ENCODE data around the gene CELSR3. TPM values are rescaled to one million over a fixed set of nuclear protein-coding genes. Genes with fewer than 3 reads are reported as not detected.

CELSR3 gene
- total RNA-seq, 1 experiment from 2014 or later: 3.8 TPM

GRCh38 chr3:48651771-48652170 is 10.9 kb downstream of the CELSR3 start:
- Histone ChIP-seq H3K27me3 (ENCODE audit: low read length) (no peaks in the 10 kb centered on the region), H3K4me2 (ENCODE audit: low read depth, low read length, poor library complexity, severe bottlenecking) (no peak overlapping the region), H3K27ac (ENCODE audit: low read length) (no peak overlapping the region), H4K20me1 (ENCODE audit: insufficient read depth, low read depth, low read length) (no peaks in the 10 kb centered on the region), H3K4me1 (ENCODE audit: low read length) (peaks cover 21% of the 10 kb centered on the region), H2AFZ (ENCODE audit: low read length) (no peak overlapping the region), H3K4me3 (ENCODE audit: low read length) (no peak overlapping the region), H3K79me2 (ENCODE audit: low read length) (no peaks in the 10 kb centered on the region), H3K9me2 (replicated peaks; ENCODE audit: insufficient read depth, low read length) (no peaks in the 10 kb centered on the region), H3K9me3 (ENCODE audit: low read length) (no peaks in the 10 kb centered on the region), H3K36me3 (ENCODE audit: insufficient read depth, low read length) (no peaks in the 10 kb centered on the region), H3K9ac (ENCODE audit: low read length) (no peak overlapping the region)
- no peak for DNase-seq

GRCh38 chr3:48650723-48651122 is 12.0 kb downstream of the CELSR3 start:
- Histone ChIP-seq H3K4me1 (ENCODE audit: low read length) (peaks cover 13% of the 10 kb centered on the region), H3K36me3 (ENCODE audit: insufficient read depth, low read length) (no peaks in the 10 kb centered on the region), H3K79me2 (ENCODE audit: low read length) (no peaks in the 10 kb centered on the region), H3K27ac (ENCODE audit: low read length) (no peak overlapping the region), H4K20me1 (ENCODE audit: insufficient read depth, low read depth, low read length) (no peaks in the 10 kb centered on the region), H3K27me3 (ENCODE audit: low read length) (no peaks in the 10 kb centered on the region), H2AFZ (ENCODE audit: low read length) (no peak overlapping the region), H3K9ac (ENCODE audit: low read length) (no peak overlapping the region), H3K4me3 (ENCODE audit: low read length) (no peak overlapping the region), H3K9me3 (ENCODE audit: low read length) (no peaks in the 10 kb centered on the region), H3K9me2 (replicated peaks; ENCODE audit: insufficient read depth, low read length) (no peaks in the 10 kb centered on the region), H3K4me2 (ENCODE audit: low read depth, low read length, poor library complexity, severe bottlenecking) (no peak overlapping the region)
- DNase-seq: no peak

GRCh38 chr3:48648188-48648850 is 14.4 kb downstream of the CELSR3 start:
- Histone ChIP-seq H2AFZ (ENCODE audit: low read length) (no peak overlapping the region), H3K9me3 (ENCODE audit: low read length) (no peaks in the 10 kb centered on the region), H3K79me2 (ENCODE audit: low read length) (no peaks in the 10 kb centered on the region), H3K9ac (ENCODE audit: low read length) (no peak overlapping the region), H3K36me3 (ENCODE audit: insufficient read depth, low read length) (no peaks in the 10 kb centered on the region), H3K4me2 (ENCODE audit: low read depth, low read length, poor library complexity, severe bottlenecking) (no peak overlapping the region), H3K27me3 (ENCODE audit: low read length) (no peaks in the 10 kb centered on the region), H4K20me1 (ENCODE audit: insufficient read depth, low read depth, low read length) (no peaks in the 10 kb centered on the region), H3K4me3 (ENCODE audit: low read length) (no peak overlapping the region), H3K9me2 (replicated peaks; ENCODE audit: insufficient read depth, low read length) (no peaks in the 10 kb centered on the region), H3K27ac (ENCODE audit: low read length) (no peak overlapping the region), H3K4me1 (ENCODE audit: low read length) (0 out of 2 replicates have a peak, but pooled peaks cover 3% of the 10 kb centered on the region)
- DNase-seq: no peak

GRCh38 chr3:48647714-48648113 is 15.0 kb downstream of the CELSR3 start:
- Histone ChIP-seq H4K20me1 (ENCODE audit: insufficient read depth, low read depth, low read length) (no peaks in the 10 kb centered on the region), H3K4me3 (ENCODE audit: low read length) (no peak overlapping the region), H3K9ac (ENCODE audit: low read length) (no peak overlapping the region), H3K27ac (ENCODE audit: low read length) (no peak overlapping the region), H3K27me3 (ENCODE audit: low read length) (no peaks in the 10 kb centered on the region), H2AFZ (ENCODE audit: low read length) (no peak overlapping the region), H3K79me2 (ENCODE audit: low read length) (no peaks in the 10 kb centered on the region), H3K9me2 (replicated peaks; ENCODE audit: insufficient read depth, low read length) (no peaks in the 10 kb centered on the region), H3K9me3 (ENCODE audit: low read length) (no peaks in the 10 kb centered on the region), H3K4me1 (ENCODE audit: low read length) (0 out of 2 replicates have a peak, but pooled peaks cover 3% of the 10 kb centered on the region), H3K4me2 (ENCODE audit: low read depth, low read length, poor library complexity, severe bottlenecking) (no peak overlapping the region), H3K36me3 (ENCODE audit: insufficient read depth, low read length) (no peaks in the 10 kb centered on the region)
- DNase-seq: no peak

- Histone ChIP-seq H3K4me2 (ENCODE audit: low read depth, low read length, poor library complexity, severe bottlenecking) (no peak overlapping the region), H3K27ac (ENCODE audit: low read length) (no peak overlapping the region), H3K4me3 (ENCODE audit: low read length) (no peak overlapping the region), H2AFZ (ENCODE audit: low read length) (no peak overlapping the region), H3K9me2 (replicated peaks; ENCODE audit: insufficient read depth, low read length) (no peaks in the 10 kb centered on the region), H3K36me3 (ENCODE audit: insufficient read depth, low read length) (no peaks in the 10 kb centered on the region), H3K27me3 (ENCODE audit: low read length) (no peaks in the 10 kb centered on the region), H3K79me2 (ENCODE audit: low read length) (no peaks in the 10 kb centered on the region), H4K20me1 (ENCODE audit: insufficient read depth, low read depth, low read length) (no peaks in the 10 kb centered on the region), H3K4me1 (ENCODE audit: low read length) (no peaks in the 10 kb centered on the region), H3K9ac (ENCODE audit: low read length) (no peak overlapping the region), H3K9me3 (ENCODE audit: low read length) (no peaks in the 10 kb centered on the region)
- no peak for DNase-seq
Measured at GRCh38 chr3:48644898-48645760, 17.6 kb downstream of the CELSR3 start.

- Histone ChIP-seq H3K36me3 (ENCODE audit: insufficient read depth, low read length) (no peaks in the 10 kb centered on the region), H4K20me1 (ENCODE audit: insufficient read depth, low read depth, low read length) (no peaks in the 10 kb centered on the region), H3K9ac (ENCODE audit: low read length) (no peak overlapping the region), H3K4me3 (ENCODE audit: low read length) (no peak overlapping the region), H3K4me1 (ENCODE audit: low read length) (no peaks in the 10 kb centered on the region), H3K27me3 (ENCODE audit: low read length) (no peaks in the 10 kb centered on the region), H3K27ac (ENCODE audit: low read length) (no peak overlapping the region), H3K9me2 (replicated peaks; ENCODE audit: insufficient read depth, low read length) (no peaks in the 10 kb centered on the region), H3K79me2 (ENCODE audit: low read length) (no peaks in the 10 kb centered on the region), H3K9me3 (ENCODE audit: low read length) (no peaks in the 10 kb centered on the region), H2AFZ (ENCODE audit: low read length) (no peak overlapping the region), H3K4me2 (ENCODE audit: low read depth, low read length, poor library complexity, severe bottlenecking) (no peak overlapping the region)
- no peak for DNase-seq
Measured at GRCh38 chr3:48642605-48643004, 20.1 kb downstream of the CELSR3 start.

- Histone ChIP-seq H3K4me2 (ENCODE audit: low read depth, low read length, poor library complexity, severe bottlenecking) (no peak overlapping the region), H3K27me3 (ENCODE audit: low read length) (no peaks in the 10 kb centered on the region), H3K4me1 (ENCODE audit: low read length) (peaks cover 5% of the 10 kb centered on the region), H3K4me3 (ENCODE audit: low read length) (no peak overlapping the region), H4K20me1 (ENCODE audit: insufficient read depth, low read depth, low read length) (no peaks in the 10 kb centered on the region), H2AFZ (ENCODE audit: low read length) (no peak overlapping the region), H3K27ac (ENCODE audit: low read length) (no peak overlapping the region), H3K9me2 (replicated peaks; ENCODE audit: insufficient read depth, low read length) (no peaks in the 10 kb centered on the region), H3K9ac (ENCODE audit: low read length) (no peak overlapping the region), H3K9me3 (ENCODE audit: low read length) (no peaks in the 10 kb centered on the region), H3K79me2 (ENCODE audit: low read length) (no peaks in the 10 kb centered on the region), H3K36me3 (ENCODE audit: insufficient read depth, low read length) (no peaks in the 10 kb centered on the region)
- DNase-seq: no peak
Measured at GRCh38 chr3:48641396-48641795, 21.3 kb downstream of the CELSR3 start.

GRCh38 chr3:48639944-48640606 is 22.6 kb downstream of the CELSR3 start:
- H3K9me2 ChIP-seq (replicated peaks; ENCODE audit: insufficient read depth, low read length): no peaks in the 10 kb centered on the region
- no peaks in the 10 kb centered on the region for H4K20me1 ChIP-seq (ENCODE audit: insufficient read depth, low read depth, low read length)
- H3K9ac ChIP-seq (ENCODE audit: low read length): no peak overlapping the region
- H3K4me2 ChIP-seq (ENCODE audit: low read depth, low read length, poor library complexity, severe bottlenecking): no peak overlapping the region
- H3K27me3 ChIP-seq (ENCODE audit: low read length): no peaks in the 10 kb centered on the region
- DNase-seq: no peak
- peaks cover under 1% of the 10 kb centered on the region; the same call in 1 of the 2 replicates for H3K79me2 ChIP-seq (ENCODE audit: low read length)
- H3K36me3 ChIP-seq (ENCODE audit: insufficient read depth, low read length): no peaks in the 10 kb centered on the region
- H3K4me1 ChIP-seq (ENCODE audit: low read length): peaks cover 11% of the 10 kb centered on the region
- H3K27ac ChIP-seq (ENCODE audit: low read length): no peak overlapping the region
- no peak overlapping the region for H2AFZ ChIP-seq (ENCODE audit: low read length)
- H3K4me3 ChIP-seq (ENCODE audit: low read length): no peak overlapping the region
- H3K9me3 ChIP-seq (ENCODE audit: low read length): no peaks in the 10 kb centered on the region
